ENCODE data around the gene WT1.
A peak's percentile ranks its signal among the peaks of the same experiment; 100 is the strongest.

Gene WT1

GRCh38 chr11:32387411-32387810 lies 47.9 kb downstream of the WT1 start:
- H3K27ac ChIP-seq, result no peak overlapping the region

GRCh38 chr11:32386770-32387377 lies 48.5 kb downstream of the WT1 start:
- H3K27ac ChIP-seq, result no peak overlapping the region

More at GRCh38 chr11:32387411-32387810, 47.9 kb downstream of the WT1 start:
- TF ChIP-seq, protein P1, sequence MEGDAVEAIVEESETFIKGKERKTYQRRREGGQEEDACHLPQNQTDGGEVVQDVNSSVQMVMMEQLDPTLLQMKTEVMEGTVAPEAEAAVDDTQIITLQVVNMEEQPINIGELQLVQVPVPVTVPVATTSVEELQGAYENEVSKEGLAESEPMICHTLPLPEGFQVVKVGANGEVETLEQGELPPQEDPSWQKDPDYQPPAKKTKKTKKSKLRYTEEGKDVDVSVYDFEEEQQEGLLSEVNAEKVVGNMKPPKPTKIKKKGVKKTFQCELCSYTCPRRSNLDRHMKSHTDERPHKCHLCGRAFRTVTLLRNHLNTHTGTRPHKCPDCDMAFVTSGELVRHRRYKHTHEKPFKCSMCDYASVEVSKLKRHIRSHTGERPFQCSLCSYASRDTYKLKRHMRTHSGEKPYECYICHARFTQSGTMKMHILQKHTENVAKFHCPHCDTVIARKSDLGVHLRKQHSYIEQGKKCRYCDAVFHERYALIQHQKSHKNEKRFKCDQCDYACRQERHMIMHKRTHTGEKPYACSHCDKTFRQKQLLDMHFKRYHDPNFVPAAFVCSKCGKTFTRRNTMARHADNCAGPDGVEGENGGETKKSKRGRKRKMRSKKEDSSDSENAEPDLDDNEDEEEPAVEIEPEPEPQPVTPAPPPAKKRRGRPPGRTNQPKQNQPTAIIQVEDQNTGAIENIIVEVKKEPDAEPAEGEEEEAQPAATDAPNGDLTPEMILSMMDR (IDR thresholded peaks at IDR 0.05), result no peak
- no peak for TF ChIP-seq ZFX (IDR thresholded peaks at IDR 0.05; ENCODE audit: borderline replicate concordance)

GRCh38 chr11:32385998-32386397 lies 49.3 kb downstream of the WT1 start:
- no peak overlapping the region for H3K27ac ChIP-seq
- TF ChIP-seq ZFX (IDR thresholded peaks at IDR 0.05; ENCODE audit: borderline replicate concordance), result no peak
- TF ChIP-seq, protein P1 (IDR thresholded peaks at IDR 0.05), result peak; percentile 39

More at GRCh38 chr11:32386770-32387377, 48.5 kb downstream of the WT1 start:
- TF ChIP-seq, protein P1 (IDR thresholded peaks at IDR 0.05), result no peak
- no peak for TF ChIP-seq ZFX (IDR thresholded peaks at IDR 0.05; ENCODE audit: borderline replicate concordance)

- H3K27ac ChIP-seq, result no peak overlapping the region
- TF ChIP-seq, protein P1 (IDR thresholded peaks at IDR 0.05), result no peak
- no peak for TF ChIP-seq ZFX (IDR thresholded peaks at IDR 0.05; ENCODE audit: borderline replicate concordance)
Measured at GRCh38 chr11:32382339-32383049, 52.8 kb downstream of the WT1 start.

GRCh38 chr11:32381179-32381578 lies 54.2 kb downstream of the WT1 start:
- H3K27ac ChIP-seq, result no peak overlapping the region
- no peak for TF ChIP-seq ZFX (IDR thresholded peaks at IDR 0.05; ENCODE audit: borderline replicate concordance)
- TF ChIP-seq, protein P1 (IDR thresholded peaks at IDR 0.05), result no peak

DNA sequence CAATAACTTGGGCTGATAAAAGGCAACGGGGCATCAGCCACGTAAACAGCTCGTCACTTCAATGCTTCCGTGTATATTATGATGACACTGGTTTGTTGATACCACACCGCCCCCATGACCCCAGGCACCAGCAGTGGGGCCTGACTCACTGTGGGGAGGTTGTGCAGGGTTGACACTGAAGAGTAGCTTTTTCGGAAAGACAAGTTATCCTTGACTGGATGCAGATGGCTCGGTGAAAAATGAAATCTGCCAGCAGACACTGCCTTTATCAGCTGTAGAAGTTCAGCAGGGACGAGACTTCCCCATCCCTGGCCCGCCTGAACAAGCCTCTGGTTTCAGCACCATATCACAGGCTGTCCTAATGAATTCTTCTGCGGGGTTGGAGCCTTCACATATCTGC lies 55.6 kb downstream of the WT1 start:
- TF ChIP-seq, protein P1 (IDR thresholded peaks at IDR 0.05), result no peak
- TF ChIP-seq ZFX (IDR thresholded peaks at IDR 0.05; ENCODE audit: borderline replicate concordance), result no peak
- no peak overlapping the region for H3K27ac ChIP-seq

GRCh38 chr11:32375826-32376225 lies 59.5 kb downstream of the WT1 start:
- no peak overlapping the region for H3K27ac ChIP-seq

More at GRCh38 chr11:32375826-32376225, 59.5 kb downstream of the WT1 start:
- no peak for TF ChIP-seq ZFX (IDR thresholded peaks at IDR 0.05; ENCODE audit: borderline replicate concordance)
- TF ChIP-seq, protein P1 (IDR thresholded peaks at IDR 0.05), result no peak

Data from 22Rv1 (cell line).